Nephron (organoid): ENCODE data around the gene NEMP2.

Source experiments
- H3K27ac Mint-ChIP-seq, 3 experiments: 2 replicates each; pipeline ENCODE4 v1.8.0; 2020; ENCODE audit warnings: mixed read lengths in 3 of 3, mild to moderate bottlenecking in 2 of 3, moderate library complexity in 1 of 3
- H3K27me3 Mint-ChIP-seq: 2 replicates; pipeline ENCODE4 v1.8.0; 2021; ENCODE audit warnings: low read depth, mild to moderate bottlenecking, moderate library complexity, mixed read lengths
- H3K36me3 Mint-ChIP-seq: 2 replicates; pipeline ENCODE4 v1.8.0; 2020; ENCODE audit warnings: low read depth, mixed read lengths
- H3K4me1 Mint-ChIP-seq: 2 replicates; pipeline ENCODE4 v1.8.0; 2020; ENCODE audit warnings: mixed read lengths
- H3K4me3 Mint-ChIP-seq, 3 experiments: 2 replicates each; pipeline ENCODE4 v1.8.0; 2020; ENCODE audit warnings: mild to moderate bottlenecking in 3 of 3, mixed read lengths in 3 of 3, moderate library complexity in 2 of 3
- H3K9me3 Mint-ChIP-seq: 2 replicates; pipeline ENCODE4 v1.8.0; 2020; ENCODE audit warnings: mixed read lengths
- TF ChIP-seq, protein P1 (sequence below), 3 experiments: fragments of 200-600 bp; sonication (generic); IDR thresholded peaks; one replicate each; pipeline ENCODE4 v1.5.0; 2021; ENCODE audit warnings: antibody characterized with exemption in 3 of 3; ENCODE audit not compliant: unreplicated experiment in 3 of 3

The NEMP2 gene

GRCh38 chr2:190571686-190572085 lies 37.2 kb upstream of the NEMP2 start:
- Mint-ChIP-seq H3K4me1 (peaks cover 6% of the 10 kb centered on the region), H3K36me3 (peaks cover 7% of the 10 kb centered on the region), H3K9me3 (peaks cover 13% of the 10 kb centered on the region), H3K27me3 (no peaks in the 10 kb centered on the region), H3K4me3 (no peak overlapping the region), H3K27ac (peak overlapping the region in 1 of 3 experiments; percentile 56)
- TF ChIP-seq, protein P1, sequence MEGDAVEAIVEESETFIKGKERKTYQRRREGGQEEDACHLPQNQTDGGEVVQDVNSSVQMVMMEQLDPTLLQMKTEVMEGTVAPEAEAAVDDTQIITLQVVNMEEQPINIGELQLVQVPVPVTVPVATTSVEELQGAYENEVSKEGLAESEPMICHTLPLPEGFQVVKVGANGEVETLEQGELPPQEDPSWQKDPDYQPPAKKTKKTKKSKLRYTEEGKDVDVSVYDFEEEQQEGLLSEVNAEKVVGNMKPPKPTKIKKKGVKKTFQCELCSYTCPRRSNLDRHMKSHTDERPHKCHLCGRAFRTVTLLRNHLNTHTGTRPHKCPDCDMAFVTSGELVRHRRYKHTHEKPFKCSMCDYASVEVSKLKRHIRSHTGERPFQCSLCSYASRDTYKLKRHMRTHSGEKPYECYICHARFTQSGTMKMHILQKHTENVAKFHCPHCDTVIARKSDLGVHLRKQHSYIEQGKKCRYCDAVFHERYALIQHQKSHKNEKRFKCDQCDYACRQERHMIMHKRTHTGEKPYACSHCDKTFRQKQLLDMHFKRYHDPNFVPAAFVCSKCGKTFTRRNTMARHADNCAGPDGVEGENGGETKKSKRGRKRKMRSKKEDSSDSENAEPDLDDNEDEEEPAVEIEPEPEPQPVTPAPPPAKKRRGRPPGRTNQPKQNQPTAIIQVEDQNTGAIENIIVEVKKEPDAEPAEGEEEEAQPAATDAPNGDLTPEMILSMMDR (IDR thresholded peaks at IDR 0.05; ENCODE audit: unreplicated experiment in 3 of 3), result no peak

- TF ChIP-seq, protein P1 (IDR thresholded peaks at IDR 0.05; ENCODE audit: unreplicated experiment in 3 of 3), result no peak
- H3K27ac Mint-ChIP-seq, result no peak overlapping the region
- H3K4me3 Mint-ChIP-seq, result no peak overlapping the region
- H3K36me3 Mint-ChIP-seq, result peaks cover 7% of the 10 kb centered on the region
- no peaks in the 10 kb centered on the region for H3K4me1 Mint-ChIP-seq
- peaks cover 17% of the 10 kb centered on the region for H3K9me3 Mint-ChIP-seq
- no peaks in the 10 kb centered on the region for H3K27me3 Mint-ChIP-seq
Measured at GRCh38 chr2:190570871-190571270, 36.3 kb upstream of the NEMP2 start.

DNA sequence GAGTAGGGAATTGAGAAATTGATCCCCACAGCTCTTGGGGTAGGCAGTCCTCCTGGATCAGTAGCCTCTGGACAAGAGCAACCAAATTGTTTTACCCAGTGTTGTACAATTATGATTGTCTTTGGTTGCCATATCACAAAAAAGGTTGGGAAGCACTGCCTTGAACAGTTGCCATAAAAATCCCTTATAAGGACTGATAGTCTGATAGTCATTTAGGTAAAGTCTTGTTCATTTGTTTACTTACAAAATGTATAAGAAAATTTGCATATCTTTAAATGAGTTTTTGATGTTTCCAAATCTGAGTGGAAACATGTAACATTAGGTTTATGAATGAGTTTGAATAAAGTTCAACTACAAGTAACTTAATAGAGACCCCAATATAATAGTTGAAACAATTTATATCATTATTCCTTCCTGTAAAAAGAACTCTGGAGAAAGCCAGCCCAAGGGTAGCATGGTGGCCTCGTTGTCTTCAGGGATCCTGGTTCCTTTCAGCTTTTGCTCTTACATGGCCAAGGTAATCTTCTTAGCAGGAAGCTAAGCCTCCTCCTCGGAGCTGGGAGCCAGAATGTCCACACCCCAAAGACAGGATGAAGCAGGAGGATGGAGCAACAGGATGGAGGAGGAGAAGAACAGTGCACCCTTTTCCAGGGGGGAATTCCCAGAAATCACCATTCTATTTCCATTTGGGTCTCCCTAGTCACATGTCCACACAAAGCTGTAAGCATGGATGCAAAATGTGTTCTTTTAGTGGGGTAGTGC lies 35.7 kb upstream of the NEMP2 start:
- H3K27ac Mint-ChIP-seq, result no peak overlapping the region
- H3K4me1 Mint-ChIP-seq, result no peaks in the 10 kb centered on the region
- H3K27me3 Mint-ChIP-seq, result no peaks in the 10 kb centered on the region
- H3K9me3 Mint-ChIP-seq, result peaks cover 23% of the 10 kb centered on the region
- H3K4me3 Mint-ChIP-seq, result no peak overlapping the region
- TF ChIP-seq, protein P1 (IDR thresholded peaks at IDR 0.05; ENCODE audit: unreplicated experiment in 3 of 3), result no peak
- H3K36me3 Mint-ChIP-seq, result peaks cover 7% of the 10 kb centered on the region

GRCh38 chr2:190564838-190565237 lies 30.3 kb upstream of the NEMP2 start:
- no peaks in the 10 kb centered on the region for H3K4me1 Mint-ChIP-seq
- peaks cover 28% of the 10 kb centered on the region for H3K9me3 Mint-ChIP-seq
- H3K4me3 Mint-ChIP-seq, result no peak overlapping the region
- H3K27me3 Mint-ChIP-seq, result no peaks in the 10 kb centered on the region
- peaks cover 13% of the 10 kb centered on the region for H3K36me3 Mint-ChIP-seq
- TF ChIP-seq, protein P1 (IDR thresholded peaks at IDR 0.05; ENCODE audit: unreplicated experiment in 3 of 3), result no peak
- H3K27ac Mint-ChIP-seq, result no peak overlapping the region

GRCh38 chr2:190563646-190564045 lies 29.1 kb upstream of the NEMP2 start:
- Mint-ChIP-seq H3K9me3 (peaks cover 28% of the 10 kb centered on the region), H3K4me3 (no peak overlapping the region), H3K4me1 (no peaks in the 10 kb centered on the region), H3K36me3 (peaks cover 13% of the 10 kb centered on the region), H3K27me3 (no peaks in the 10 kb centered on the region), H3K27ac (no peak overlapping the region)
- TF ChIP-seq, protein P1 (IDR thresholded peaks at IDR 0.05; ENCODE audit: unreplicated experiment in 3 of 3), result no peak

- peaks cover 26% of the 10 kb centered on the region for H3K9me3 Mint-ChIP-seq
Measured at GRCh38 chr2:190563109-190563508, 28.6 kb upstream of the NEMP2 start.

More at GRCh38 chr2:190563109-190563508, 28.6 kb upstream of the NEMP2 start:
- Mint-ChIP-seq H3K36me3 (peaks cover 13% of the 10 kb centered on the region), H3K27ac (no peak overlapping the region), H3K4me3 (no peak overlapping the region), H3K4me1 (no peaks in the 10 kb centered on the region), H3K27me3 (no peaks in the 10 kb centered on the region)
- TF ChIP-seq, protein P1 (IDR thresholded peaks at IDR 0.05; ENCODE audit: unreplicated experiment in 3 of 3), result no peak
